Activated CD8-positive, alpha-beta memory T cell treated with anti-CD3 and anti-CD28 coated beads for 36 hours (primary cell): ENCODE results near the gene USP47. TPM values are rescaled to one million over a fixed set of nuclear protein-coding genes. Genes with fewer than 3 reads are reported as not detected.

Experiments used
- CTCF ChIA-PET: fragments of 350-600 bp; sonication (Branson Sonifier 250); formaldehyde crosslinking; loops from one replicate; lab custom pipeline; 2021; ENCODE audit warnings: antibody characterized with exemption; lab: Charles Lee
- POLR2A ChIA-PET: fragments of 350-600 bp; sonication (Branson Sonifier 250); formaldehyde crosslinking; loops from one replicate; lab custom pipeline; 2021; ENCODE audit warnings: antibody characterized with exemption; lab: Charles Lee
- total RNA-seq, 2 experiments: library from RNA; stranded (reverse); gene quantifications; one replicate each; pipeline ENCODE4 v1.2.3, GENCODE V29; 2021

The USP47 gene
- total RNA-seq, 2 experiments from 2014 or later = 43.9 to 47.2 TPM

DNA sequence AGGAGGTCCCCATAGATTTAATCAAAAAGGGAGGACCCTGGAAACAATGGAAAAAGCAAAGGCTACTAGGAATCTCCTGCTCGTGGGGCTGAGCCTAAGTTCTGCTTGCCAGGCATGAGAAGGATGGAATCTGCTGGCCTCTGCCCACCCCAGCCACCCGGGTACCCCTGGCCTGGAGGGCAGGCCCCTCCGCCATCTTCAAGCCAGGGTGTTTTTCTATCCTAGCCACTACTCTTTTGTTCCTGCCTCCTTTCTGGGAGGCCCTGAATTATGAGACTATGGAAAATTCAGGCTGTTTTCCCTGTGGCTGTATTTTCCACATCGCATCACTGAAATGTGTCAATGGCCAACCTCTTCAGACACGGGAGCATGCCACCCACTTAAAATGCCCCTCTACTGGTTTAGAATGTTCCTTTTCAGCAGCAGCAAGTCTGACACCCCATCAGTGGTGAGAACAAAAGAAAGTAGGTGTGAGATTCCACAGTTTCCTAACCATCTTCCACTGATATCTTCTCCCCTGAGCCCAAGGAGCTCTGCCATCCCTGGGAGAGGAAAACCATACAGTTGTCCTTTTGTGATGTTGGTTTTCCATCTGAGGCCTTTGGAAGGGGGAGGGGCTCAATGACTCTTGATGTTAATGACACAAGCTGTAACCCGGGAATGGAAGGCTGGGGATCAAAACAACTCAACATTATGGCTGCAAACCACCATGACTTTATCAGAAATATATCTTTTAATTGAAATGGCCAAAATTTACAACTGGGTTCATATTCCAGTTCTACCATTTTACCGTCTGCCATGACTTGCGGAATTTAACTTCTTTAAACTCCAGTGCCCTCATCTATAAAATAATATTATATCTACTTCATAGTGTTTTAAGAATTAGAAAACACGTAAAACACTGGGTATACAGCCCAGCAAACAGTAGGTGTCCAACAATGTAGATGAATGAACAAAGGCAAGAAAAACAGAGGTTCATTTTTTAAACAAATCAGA is 144.5 kb downstream of the USP47 start:
- CTCF ChIA-PET = no interaction called here
- POLR2A ChIA-PET = no interaction called here

DNA sequence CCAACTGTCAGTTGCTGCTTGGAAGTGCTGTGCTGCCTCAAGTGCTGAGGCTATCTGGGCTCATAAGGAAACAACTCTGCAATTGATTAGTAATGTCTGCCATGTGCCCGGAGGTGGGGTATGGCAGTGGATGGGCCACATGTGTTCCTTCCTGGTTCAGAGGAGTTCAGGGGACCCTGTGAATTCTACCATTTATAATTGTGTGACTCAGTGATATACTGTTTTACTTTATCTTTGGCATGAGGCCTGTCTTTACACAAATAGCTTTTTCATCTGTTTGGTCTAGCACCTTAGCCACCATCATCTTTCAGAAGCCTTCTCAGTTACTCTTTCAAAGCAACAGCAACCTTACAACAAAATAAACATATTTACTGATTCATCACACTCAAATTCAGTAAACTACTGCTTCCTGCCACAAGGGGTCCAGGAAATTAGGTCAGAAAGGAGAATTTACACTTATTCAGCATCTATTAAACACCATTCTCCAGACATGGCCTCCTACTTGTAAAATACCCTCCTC is 145.8 kb downstream of the USP47 start:
- CTCF ChIA-PET = no interaction called here
- POLR2A ChIA-PET = no interaction called here

DNA sequence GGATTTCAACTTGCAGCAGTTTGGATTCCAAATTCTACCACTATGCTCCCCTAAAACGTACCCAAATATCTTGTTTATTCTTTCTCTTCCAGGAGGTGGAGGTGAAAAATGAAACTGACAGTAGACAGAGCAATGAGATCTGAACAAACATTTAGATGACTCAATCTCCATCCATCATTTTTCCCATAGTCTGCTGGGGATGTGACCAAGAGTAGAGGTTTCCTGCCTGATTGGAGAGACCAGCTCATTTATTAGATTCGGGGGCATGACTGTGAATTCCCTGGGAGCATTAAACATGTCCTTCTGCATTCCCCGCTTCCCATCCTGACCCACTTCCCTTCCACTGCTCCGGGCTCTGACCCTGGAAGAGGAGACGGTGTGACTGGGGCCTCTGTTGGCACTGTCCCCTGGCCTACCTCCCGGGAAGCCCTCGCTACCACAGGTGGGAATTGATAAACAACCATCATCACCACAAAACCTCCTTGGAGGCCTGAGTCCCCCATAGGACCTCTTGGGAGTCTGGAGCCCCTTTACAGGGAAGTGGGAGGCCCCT is 146.4 kb downstream of the USP47 start:
- ChIA-PET POLR2A (no interaction called here), CTCF (no interaction called here)

DNA sequence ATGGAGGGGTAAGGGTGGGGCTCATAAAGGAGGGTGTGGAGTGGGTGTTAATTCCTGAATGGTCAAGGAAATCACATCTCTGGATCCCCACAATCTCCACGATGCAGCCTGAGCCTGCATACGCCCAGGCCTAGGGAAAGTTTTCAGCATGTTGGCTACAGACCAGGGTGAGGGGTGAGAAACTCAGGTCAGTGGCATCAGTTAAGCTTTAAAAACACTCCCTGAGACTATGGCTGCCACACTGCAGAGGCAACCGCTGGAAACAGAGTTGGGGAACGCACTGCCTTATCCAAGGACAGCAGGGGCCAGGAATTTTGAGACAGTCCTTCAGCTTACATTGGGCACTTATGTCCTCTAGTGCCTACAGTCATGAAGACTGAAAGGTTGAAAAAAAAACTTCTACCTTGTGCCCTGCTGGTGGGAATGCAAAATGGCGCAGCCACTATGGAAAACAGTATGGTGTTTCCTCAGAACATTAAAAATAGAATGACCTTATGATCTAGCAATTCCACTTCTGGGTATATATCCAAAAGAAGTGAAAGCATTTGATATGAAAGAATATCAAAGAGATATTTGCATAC is 147.0 kb downstream of the USP47 start:
- CTCF ChIA-PET = no interaction called here
- POLR2A ChIA-PET = no interaction called here

DNA sequence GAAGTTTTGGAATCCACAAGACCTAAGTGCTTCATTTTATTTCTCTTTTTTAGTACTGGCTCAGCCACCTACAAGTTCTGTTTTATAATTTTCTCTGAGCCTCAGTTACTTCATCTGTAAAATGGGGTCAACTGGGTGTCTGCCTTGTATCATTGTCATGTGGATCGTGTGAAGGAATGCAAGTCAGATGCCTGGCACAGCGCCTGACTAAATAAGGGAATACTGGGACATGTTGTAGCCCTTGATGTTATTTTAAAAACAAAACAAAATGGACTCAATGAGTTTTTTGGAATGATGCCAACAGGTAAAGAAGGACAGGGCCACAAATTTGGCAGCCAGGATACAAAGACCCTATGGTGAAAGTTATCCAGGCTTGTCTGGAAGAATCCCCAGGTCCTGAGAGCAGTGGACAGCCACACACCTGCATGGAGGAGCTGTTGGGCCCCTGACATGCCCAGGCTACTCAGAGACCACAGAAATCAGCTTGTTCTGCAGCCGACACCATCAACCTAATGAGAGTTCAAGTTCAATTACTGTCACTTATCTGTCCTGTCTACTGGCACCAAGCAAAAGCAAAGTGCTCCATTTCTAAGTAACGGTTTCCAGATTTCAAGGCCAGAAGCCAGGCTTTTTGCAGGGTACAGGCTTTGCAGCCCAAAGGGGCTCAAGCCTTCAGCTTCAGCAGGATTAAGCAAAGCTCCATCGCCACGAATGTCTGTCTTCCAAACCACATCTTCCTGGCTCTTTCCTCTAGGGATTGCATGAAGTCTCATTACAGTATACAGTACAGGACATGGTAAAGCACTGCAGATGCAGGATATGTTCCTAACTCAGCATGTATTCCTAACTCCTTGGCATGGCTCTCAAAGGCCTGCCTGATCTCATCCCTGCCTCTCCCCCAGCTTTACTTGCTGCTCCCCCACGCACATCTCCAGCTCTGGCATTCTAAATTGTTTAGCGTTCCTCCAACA is 148.3 kb downstream of the USP47 start:
- POLR2A ChIA-PET = no interaction called here
- CTCF ChIA-PET = no interaction called here

DNA sequence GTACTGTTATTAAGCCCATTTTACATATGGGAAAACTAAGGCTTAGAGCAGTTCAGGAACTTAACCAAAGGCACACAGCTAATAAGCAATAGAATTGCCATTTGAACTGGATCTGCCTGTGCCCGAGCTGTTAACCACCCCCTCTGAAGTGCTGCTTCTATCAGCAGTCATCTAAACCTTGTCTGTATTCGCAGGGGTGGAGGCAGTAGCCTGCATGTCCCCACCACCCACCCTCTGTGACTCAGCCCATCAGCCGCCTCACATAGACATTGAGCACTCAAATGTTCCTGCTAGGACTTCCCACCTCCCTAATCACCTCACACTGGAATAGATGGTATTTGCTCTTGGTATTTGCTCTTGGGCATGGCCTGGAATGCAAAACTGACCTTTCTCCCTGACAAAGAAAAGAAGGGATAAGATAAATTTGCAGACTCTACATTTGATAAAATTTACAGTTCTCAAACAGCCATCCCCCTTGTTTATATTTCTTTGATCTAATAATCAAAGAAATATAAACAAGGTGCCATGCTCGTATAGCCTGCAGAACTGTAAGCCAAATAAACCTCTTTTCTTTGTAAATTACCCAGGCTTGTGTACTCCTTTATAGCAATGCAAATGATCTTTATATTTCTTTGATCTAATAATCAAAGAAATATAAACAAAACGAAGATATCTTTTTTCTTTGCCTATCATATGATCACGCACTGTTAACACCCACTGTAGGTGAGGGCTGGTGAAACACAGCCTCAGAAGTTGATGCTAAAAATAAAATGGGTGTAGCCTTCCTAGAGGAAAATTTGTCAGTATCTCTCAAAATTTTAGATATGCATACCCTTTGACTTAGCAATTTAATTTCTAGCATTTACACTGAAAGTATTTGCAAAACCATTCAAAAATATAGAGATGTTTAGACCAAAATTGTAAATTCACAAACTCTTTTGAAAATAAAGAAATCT is 150.8 kb downstream of the USP47 start:
- POLR2A ChIA-PET = no interaction called here
- CTCF ChIA-PET = interaction anchor here (1.5 kb wide), 1 partner anchor 25 kb away, joined by 4 read pairs; no protein-coding TSS in a partner anchor

DNA sequence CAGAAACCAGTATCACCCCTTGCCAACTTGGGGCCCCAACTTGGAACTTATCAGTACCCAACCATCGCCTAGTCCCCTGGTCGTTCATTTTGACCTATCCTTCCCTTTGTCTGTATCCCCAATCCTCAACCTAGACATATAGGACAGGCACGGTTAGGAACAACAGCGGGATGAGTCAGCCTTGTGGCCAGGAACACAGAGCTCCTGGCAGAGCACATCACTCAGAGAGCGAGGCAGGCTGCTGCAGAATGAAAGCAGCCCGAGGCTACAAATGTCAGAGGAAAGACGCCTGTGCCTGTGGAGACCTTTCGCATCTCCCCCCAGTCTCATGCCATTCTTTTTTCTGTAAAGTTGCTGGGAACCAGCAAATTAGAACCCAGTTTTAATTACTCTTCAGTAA is 152.1 kb downstream of the USP47 start:
- CTCF ChIA-PET = no interaction called here
- POLR2A ChIA-PET = no interaction called here

DNA sequence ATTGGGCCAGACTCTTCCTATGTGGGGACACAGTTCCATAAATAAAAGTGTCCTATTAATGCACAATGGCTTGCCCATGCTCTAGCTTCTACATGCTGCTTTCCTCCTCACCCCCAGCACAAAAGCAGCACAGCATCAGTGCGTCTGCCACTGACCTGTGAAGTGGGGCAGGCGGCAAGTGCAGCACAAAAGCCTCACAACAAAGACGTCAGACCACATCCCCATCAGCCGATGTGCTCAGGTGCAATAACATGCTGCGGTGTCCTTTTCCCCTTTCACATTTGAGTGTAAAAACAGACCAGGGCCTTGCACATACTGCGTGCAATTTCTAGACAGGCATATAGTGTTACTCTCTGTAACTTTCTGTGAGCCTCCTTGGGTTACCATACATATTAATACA is 153.8 kb downstream of the USP47 start:
- CTCF ChIA-PET = no interaction called here
- POLR2A ChIA-PET = no interaction called here

DNA sequence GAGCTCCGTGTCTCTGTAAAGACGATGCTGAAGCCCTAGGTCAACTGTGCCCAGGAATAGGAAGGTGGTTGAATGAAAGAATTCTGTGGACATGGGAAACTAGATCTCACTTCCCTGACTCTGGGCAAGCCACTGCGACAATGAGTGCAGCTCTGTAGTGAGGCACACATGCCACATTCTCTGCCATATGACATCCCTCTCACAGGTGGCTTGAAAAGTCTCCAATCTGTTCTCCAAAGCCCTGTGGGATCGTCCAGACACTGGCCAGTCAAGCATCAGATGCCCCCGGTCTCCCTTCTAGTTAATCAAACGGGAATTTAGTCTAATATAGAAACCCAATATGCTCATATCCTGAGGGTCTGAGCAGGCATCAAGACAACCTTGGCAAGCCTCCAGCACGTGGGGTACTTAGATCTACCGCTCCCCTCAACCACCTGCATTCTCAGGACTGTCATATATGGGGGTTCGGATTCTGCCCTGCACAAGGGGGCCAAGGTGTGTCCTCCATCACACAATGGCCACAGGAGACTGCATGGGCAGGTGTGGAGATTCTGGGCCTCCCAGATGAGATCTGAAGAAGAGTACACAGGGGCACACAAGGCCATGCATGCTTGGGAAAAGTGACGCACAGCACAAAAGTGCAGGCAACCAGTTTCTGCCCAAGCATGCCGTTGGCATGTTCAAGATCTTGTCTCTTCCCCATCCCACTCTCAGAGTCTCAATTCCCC is 154.7 kb downstream of the USP47 start:
- ChIA-PET POLR2A (no interaction called here), CTCF (interaction anchor here (0.9 kb wide), 1 partner anchor 29 kb away, joined by 3 read pairs; no protein-coding TSS in a partner anchor)

DNA sequence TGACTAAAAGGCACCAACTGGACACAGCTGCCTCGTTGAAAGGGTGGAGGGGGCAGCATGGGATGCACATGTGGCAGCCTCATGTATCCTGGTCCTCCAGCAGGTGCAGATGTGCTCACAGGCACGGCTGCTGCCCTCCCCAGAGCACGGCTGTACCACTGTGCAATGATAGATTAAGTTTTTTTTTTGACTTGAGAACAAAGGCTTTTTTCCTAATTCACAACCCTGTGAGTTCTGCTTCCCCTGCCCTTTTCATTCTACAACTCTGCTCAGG is 155.2 kb downstream of the USP47 start:
- CTCF ChIA-PET = interaction anchor here (0.9 kb wide), 1 partner anchor 30 kb away, joined by 3 read pairs; no protein-coding TSS in a partner anchor
- POLR2A ChIA-PET = no interaction called here

DNA sequence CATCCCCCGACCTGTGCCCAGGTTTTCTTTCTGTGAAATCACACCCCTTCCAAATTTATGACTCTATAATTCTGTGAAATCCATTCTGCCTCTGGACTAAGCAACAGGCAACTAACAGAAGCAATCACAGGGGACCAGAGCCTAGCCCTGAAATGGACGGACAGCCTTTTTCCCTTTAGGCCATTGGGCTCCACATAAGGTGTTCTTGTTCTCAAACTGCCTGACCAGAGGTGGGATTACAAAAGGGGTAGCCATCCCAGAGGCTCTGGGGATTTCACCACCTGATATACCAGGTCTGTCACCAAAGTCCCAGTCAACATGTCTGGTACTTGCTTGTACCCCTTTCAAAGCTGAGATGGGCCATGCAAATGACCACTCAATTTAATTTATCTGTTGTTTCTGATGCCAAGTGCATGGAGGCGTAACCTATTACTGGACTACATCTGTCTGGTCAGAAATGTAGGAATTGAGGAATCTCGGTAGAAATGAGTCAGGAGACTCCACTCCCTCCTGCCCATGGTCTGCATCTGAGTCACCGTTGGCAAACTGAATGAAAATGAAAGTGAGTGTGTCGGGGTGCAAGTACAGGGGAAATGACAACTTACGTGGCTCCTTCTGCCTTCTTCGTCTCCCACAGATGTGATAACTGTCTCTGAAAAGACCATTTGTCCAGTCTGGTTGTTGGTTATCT is 156.5 kb downstream of the USP47 start:
- ChIA-PET POLR2A (no interaction called here), CTCF (no interaction called here)

DNA sequence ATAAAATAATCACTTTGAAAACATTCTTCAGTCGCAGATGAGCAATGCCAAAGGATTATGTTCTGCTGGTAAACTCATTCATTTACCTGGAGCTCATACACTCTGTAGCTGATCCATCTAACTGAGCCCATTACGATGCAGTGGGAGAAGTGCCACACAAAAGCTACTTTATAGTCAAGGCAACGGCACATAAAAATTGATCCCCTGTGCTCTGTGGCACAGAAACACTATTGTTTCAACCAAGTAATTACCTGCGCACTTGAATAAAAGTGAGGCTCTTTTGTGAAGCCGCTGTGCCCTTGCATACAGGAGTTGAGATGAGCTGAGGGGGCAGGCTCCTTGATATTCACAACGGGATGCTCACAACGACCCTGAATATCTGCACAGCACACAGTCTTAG is 159.4 kb downstream of the USP47 start:
- CTCF ChIA-PET = no interaction called here

DNA sequence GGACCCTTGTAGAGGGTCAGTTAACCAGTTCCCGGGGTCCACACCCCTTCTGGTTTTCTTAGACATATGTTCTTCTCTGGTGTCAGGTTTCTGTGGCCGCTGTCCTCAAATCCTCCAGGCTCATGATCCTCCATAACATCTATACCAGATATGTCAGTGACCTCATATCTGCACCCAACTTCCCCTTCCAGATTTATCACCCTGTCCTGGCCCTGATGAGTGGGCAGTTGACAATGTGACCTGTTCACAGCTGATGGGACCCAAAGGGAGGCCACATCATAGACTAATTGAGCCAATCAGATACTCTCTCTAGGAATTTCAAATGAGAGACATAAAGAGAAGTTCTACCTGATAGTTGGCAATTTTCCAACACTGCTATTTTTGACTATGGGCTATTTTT is 161.6 kb downstream of the USP47 start:
- ChIA-PET CTCF (no interaction called here), POLR2A (no interaction called here)

More for the DNA sequence above, 159.4 kb downstream of the USP47 start:
- POLR2A ChIA-PET = no interaction called here

DNA sequence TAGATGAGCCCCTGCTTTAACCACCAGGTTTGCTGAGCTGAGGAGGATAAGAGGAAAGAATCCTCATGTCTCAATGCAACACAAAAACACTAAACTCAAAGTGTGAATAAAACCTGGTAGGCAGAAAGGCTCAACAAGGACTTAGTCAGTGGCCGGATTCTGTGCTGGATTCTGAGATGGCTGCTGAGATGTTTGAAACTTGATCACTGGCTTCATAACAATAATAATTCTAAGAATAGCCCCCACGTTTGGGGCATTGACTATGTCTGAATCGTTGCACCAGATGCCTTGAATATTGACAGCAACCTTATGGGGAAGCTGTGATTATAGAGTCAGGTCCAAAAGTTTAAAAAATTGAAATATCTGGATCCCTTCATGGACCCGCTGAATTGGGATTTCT is 162.0 kb downstream of the USP47 start:
- ChIA-PET CTCF (no interaction called here), POLR2A (no interaction called here)

DNA sequence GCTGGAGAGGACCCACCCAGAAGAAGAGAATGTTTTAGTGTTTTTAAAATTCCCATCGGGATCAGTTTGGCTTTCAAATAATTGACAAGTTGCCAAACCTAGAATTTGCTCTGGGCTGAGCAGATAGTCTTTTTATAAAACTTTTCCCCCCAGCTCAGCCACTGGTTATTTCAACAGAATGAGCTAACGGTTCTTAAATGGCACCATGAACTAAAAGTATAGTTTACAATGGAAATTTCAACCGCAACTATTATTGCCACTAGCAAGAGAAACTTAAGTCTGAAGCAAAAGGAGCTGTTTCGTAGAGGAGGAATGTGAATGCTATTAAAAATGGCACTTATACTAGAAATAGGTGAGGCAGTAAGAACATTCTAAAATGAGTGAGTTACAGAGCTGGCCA is 163.3 kb downstream of the USP47 start:
- ChIA-PET CTCF (no interaction called here), POLR2A (no interaction called here)

DNA sequence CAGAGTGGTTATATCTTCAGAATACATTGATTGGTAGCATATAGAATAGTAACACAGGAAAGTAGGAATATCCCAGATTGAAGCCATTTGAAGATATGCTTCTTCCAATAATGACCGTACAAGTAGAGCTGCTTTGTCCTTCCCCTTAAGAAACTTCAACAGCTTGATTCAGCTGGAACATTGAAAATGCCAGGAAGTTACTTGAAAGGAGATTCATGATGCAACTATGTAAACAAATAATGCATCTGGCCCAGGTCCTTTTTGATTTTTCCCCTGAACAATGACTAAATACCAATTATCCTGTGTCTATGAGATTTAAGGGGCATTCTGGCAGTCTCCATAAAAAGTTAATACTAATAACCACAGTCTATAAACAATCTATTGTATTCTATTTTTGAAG is 163.7 kb downstream of the USP47 start:
- ChIA-PET CTCF (no interaction called here), POLR2A (no interaction called here)
